HepG2 (cell line): ENCODE measurements around the gene SSC5D. TPM values are rescaled to one million over a fixed set of nuclear protein-coding genes. Genes with fewer than 3 reads are reported as not detected.
A peak's percentile ranks its signal among the peaks of the same experiment; 100 is the strongest.

ENCODE experiments used
- GABPB1 ChIP-seq: IDR thresholded peaks from 2 replicates; pipeline ENCODE4 v1.6.1; 2016; ENCODE audit warnings: mild to moderate bottlenecking, missing genetic modification reagents, moderate library complexity, missing compliant biosample characterization
- GMEB2 ChIP-seq: IDR thresholded peaks from 2 replicates; pipeline ENCODE4 v1.6.1; 2016; ENCODE audit warnings: missing biosample characterization, missing genetic modification reagents, low read depth
- HHEX ChIP-seq: IDR thresholded peaks from 2 replicates; pipeline ENCODE4 v1.6.1; 2016; ENCODE audit warnings: control low read depth
- KLF13 ChIP-seq: sonication (generic); formaldehyde crosslinking; IDR thresholded peaks from 2 replicates; pipeline ENCODE4 v1.4.0; 2020; ENCODE audit warnings: mild to moderate bottlenecking, missing genetic modification reagents
- MEIS1 ChIP-seq: sonication (generic); formaldehyde crosslinking; IDR thresholded peaks from 2 replicates; pipeline ENCODE4 v1.9.0; 2021; ENCODE audit warnings: mild to moderate bottlenecking, missing genetic modification reagents, moderate library complexity, borderline replicate concordance
- RAD21 ChIP-seq: fragments of 450-650 bp; formaldehyde crosslinking; IDR thresholded peaks from 2 replicates; pipeline ENCODE4 v1.5.0; 2020; ENCODE audit warnings: mild to moderate bottlenecking
- SALL2 ChIP-seq: sonication (generic); formaldehyde crosslinking; IDR thresholded peaks from 2 replicates; pipeline ENCODE4 v1.8.1; 2023; ENCODE audit warnings: mild to moderate bottlenecking, missing genetic modification reagents, inconsistent platforms
- TARDBP ChIP-seq: sonication (generic); formaldehyde crosslinking; IDR thresholded peaks from 2 replicates; pipeline ENCODE4 v1.8.0; 2022; ENCODE audit warnings: mild to moderate bottlenecking, missing genetic modification reagents
- TRAFD1 ChIP-seq: sonication (generic); formaldehyde crosslinking; IDR thresholded peaks from 2 replicates; pipeline ENCODE4 v1.5.1; 2020; ENCODE audit warnings: missing genetic modification reagents, mild to moderate bottlenecking, borderline replicate concordance
- XRCC5 ChIP-seq: fragments of 200-400 bp; formaldehyde crosslinking; optimal IDR thresholded peaks from 2 replicates; pipeline ENCODE3; 2017; ENCODE audit warnings: mild to moderate bottlenecking, low read length
- ZBTB40 ChIP-seq, 2 experiments: fragments of 450-650 bp in 1 of 2; sonication (generic) in 1 of 2; formaldehyde crosslinking in 1 of 2; IDR thresholded peaks; 2 replicates each; pipeline versions ENCODE4 v1.6.1 to v1.8.0; 2016 to 2022; ENCODE audit warnings: antibody characterized with exemption in 1 of 2, mild to moderate bottlenecking in 1 of 2, missing genetic modification reagents in 1 of 2
- ZNF674 ChIP-seq: sonication (generic); formaldehyde crosslinking; IDR thresholded peaks from 2 replicates; pipeline ENCODE4 v1.5.0; 2020; ENCODE audit warnings: low read depth, mild to moderate bottlenecking, missing genetic modification reagents
- ZNF776 ChIP-seq: sonication (generic); formaldehyde crosslinking; IDR thresholded peaks from 2 replicates; pipeline ENCODE4 v1.4.0; 2020; ENCODE audit warnings: mild to moderate bottlenecking, missing genetic modification reagents
- ZNF850 ChIP-seq: sonication (generic); formaldehyde crosslinking; conservative IDR thresholded peaks from 2 replicates; pipeline ENCODE4 v1.9.0; 2021; ENCODE audit warnings: mild to moderate bottlenecking, missing genetic modification reagents
- ZSCAN5A ChIP-seq: sonication (generic); formaldehyde crosslinking; IDR thresholded peaks from 2 replicates; pipeline ENCODE4 v1.8.0; 2022; ENCODE audit warnings: mild to moderate bottlenecking, missing genetic modification reagents, borderline replicate concordance
- polyA plus RNA-seq, 8 experiments: library from polyadenylated mRNA; depleted of rRNA in 3 of 8; stranded (reverse) in 7 of 8; unstranded in 1 of 8; fragments of >200 nt; fragmentation: Illumina TruSeq in 4 of 8; extraction: Trizol in 4 of 8; gene quantifications; 2 replicates each; pipeline versions ENCODE4 v1.2.1 to v1.2.3, GENCODE V29; 2011 to 2016; ENCODE audit warnings: low read depth in 4 of 8, missing spikeins in 1 of 8, mixed read lengths in 1 of 8; ENCODE audit not compliant: insufficient read depth in 1 of 8
- total RNA-seq, 5 experiments: library from RNA; depleted of rRNA; stranded (reverse); fragments of >200 nt; fragmentation: Illumina TruSeq; extraction: Trizol; gene quantifications; 2 replicates each; pipeline ENCODE4 v1.2.3, GENCODE V29; 2016; ENCODE audit warnings: low read depth in 1 of 5

The SSC5D gene
- total and polyA plus RNA-seq, 2 of the 13 experiments (the other 11 are each of a cell fraction or from before 2014, with no cell fraction given) = not detected

GRCh38 chr19:55503502-55504251 is 15.4 kb downstream of the SSC5D start (continued):
- TF ChIP-seq ZBTB40 (IDR thresholded peaks at IDR 0.05) = no peak
- no peak for TF ChIP-seq ZBTB40 (CRISPR knock-in tag; IDR thresholded peaks at IDR 0.05)
- TF ChIP-seq ZNF850 = no peak
- peak; percentile 69; the same call in 1 of the 2 replicates for TF ChIP-seq SALL2 (CRISPR knock-in tag)
- TF ChIP-seq TARDBP (CRISPR knock-in tag) = peak; percentile 35; the same call in 1 of the 2 replicates
- peak; percentile 47 for TF ChIP-seq XRCC5
- no peak for TF ChIP-seq HHEX (CRISPR knock-in tag)
- TF ChIP-seq ZNF674 (CRISPR knock-in tag) = no peak
- peak; percentile 96 for TF ChIP-seq RAD21 (CRISPR knock-in tag)
- TF ChIP-seq TRAFD1 (CRISPR knock-in tag) = no peak
- no peak for TF ChIP-seq GMEB2 (CRISPR knock-in tag)
- 0 out of 2 replicates have a peak, but pooled peaks have one; percentile 14 for TF ChIP-seq KLF13
- peak; percentile 78 for TF ChIP-seq GABPB1
- no peak for TF ChIP-seq ZNF776 (CRISPR knock-in tag)
- TF ChIP-seq MEIS1 (CRISPR knock-in tag) = no peak
- no peak for TF ChIP-seq ZSCAN5A
